GM12801 (cell line): Measurements from ENCODE around the gene C1QTNF12.

Experiments
- TF ChIP-seq, protein P1 (sequence below): IDR thresholded peaks from one replicate; pipeline ENCODE4 v1.5.1; 2011; ENCODE audit warnings: control low read depth; ENCODE audit not compliant: insufficient read length; ENCODE audit errors: extremely low read depth

Gene C1QTNF12

DNA sequence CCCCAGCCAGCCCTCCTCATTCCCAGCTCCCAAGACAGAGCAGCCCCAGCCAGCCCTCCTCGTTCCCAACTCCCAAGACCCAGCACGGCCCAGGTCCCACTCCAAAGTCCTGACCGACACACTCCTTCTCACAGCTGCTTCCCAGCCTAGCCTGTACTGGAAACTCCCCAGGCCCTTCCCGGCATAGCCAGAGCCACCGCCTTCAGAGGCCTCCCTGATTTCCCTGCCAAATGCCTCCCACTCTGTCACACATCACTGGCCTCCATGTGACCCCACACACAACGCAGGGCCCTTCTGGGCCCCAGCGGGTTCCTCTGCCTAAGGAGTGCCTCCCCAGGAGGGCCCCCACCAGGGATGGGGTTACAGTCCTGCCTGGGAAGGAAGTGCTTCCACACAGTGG lies 24.3 kb upstream of the C1QTNF12 start:
- TF ChIP-seq, protein P1, sequence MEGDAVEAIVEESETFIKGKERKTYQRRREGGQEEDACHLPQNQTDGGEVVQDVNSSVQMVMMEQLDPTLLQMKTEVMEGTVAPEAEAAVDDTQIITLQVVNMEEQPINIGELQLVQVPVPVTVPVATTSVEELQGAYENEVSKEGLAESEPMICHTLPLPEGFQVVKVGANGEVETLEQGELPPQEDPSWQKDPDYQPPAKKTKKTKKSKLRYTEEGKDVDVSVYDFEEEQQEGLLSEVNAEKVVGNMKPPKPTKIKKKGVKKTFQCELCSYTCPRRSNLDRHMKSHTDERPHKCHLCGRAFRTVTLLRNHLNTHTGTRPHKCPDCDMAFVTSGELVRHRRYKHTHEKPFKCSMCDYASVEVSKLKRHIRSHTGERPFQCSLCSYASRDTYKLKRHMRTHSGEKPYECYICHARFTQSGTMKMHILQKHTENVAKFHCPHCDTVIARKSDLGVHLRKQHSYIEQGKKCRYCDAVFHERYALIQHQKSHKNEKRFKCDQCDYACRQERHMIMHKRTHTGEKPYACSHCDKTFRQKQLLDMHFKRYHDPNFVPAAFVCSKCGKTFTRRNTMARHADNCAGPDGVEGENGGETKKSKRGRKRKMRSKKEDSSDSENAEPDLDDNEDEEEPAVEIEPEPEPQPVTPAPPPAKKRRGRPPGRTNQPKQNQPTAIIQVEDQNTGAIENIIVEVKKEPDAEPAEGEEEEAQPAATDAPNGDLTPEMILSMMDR: no peak

DNA sequence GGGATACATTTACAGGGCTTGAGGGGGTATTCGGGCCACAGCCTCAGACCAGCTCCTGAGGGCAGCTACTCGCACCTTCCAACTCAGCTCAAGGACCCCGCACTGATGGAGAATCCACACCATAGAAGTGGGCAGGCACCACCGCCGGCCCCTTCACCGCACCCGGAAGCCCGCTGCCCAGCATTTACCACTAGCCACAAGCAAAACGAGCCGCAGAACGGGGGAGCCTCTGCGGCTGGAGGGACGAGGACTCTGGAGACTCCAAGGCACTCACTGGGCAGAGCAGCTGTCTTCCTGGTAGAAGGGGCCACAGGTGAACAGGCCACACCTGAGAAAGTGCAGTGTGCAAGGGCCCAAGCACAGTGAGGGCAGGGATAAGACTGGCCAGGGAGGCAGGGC lies 21.8 kb upstream of the C1QTNF12 start:
- TF ChIP-seq, protein P1: no peak

DNA sequence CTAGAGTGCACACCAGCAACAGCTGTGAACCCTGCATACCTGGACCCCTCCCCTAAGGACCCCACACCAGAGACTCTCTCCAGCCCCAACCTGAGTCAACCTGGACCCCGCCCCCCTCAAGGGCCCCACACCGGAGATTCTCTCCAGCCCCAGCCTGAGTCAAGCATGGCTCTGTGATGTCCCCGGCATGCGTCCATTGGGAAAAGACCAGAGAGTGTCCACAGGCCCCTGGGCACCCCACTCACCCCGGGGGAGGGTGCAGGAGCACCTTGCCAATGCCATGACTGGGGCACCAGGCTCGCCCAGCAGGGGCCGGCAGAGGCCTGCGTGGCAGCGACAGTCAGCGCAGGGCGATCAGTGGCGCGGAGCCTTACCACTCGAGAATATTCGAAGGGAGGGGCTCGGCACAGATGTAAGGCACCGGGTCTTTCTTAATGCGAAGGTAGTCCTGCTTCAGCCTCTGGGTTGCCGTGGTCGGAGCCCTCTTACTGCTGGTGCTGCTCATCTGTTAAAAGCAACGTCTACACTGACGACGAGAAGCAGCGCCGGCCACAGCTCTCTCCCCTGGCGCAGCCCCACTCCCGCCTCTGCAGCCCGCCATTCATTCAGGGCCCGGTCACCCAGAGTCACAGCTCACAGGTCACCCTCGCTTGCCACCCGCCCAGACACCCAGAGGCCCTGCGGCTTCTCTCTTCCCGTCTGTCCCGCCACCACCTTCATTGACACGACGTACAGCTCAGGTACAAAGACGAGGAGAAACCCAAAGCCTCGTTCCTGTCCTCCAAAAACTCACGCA lies 21.2 kb upstream of the C1QTNF12 start:
- TF ChIP-seq, protein P1: no peak

DNA sequence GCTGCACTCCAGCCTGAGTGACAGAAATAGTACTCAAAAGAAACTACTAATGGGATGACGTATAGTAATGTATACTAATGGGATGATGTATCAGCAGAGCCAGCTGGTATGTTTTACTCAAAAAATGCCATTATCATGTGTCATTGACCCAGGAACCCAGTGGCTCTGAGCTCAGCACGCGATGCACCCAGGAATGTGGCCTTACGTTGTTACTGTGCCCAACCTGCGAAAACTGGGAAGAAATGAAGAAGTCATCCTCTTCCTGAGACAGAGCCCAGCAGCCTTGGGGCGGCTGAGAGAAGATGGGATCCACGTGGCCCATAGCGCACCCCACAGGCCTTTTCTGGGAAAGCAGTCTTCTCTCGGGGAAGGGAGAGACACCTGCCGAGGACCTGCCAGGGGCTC lies 18.3 kb upstream of the C1QTNF12 start:
- TF ChIP-seq, protein P1: no peak

DNA sequence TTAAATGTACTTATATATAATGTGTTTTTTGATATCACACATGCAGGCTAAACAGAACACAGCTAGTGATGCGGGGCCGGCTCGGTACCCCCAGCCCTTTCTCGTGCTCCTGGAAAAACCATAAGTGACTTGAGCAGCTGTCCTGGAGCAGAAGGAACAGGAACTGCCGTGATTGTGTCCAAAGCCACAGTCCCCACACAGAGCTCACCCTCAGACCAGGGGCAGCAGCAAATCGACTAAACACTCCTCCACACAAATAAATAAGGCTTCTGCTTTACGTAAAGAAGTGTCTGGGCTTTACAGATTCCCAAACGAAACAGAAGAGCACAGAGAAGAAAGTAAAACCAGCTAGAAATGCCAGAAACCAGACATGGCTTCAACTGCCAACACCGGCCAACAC lies 17.5 kb upstream of the C1QTNF12 start:
- TF ChIP-seq, protein P1: no peak

DNA sequence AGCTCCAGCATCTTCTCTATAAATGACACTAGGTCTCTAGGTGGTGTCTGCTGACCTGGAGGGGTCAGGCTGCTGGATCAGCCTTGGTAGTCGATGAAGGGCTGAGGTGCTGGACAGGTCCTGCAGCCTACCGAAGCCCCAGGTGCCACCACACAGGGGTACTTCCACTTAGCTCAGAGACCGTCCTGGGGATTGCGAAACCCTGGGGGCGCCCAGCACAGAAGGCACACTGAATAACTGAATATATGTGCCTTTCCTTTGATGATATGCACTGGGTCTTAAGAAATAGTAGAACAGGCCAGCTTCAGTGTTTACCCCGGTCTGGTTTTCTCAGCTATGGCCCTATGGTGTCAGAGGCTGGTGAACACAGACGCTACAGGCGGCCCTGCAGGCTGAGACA lies 16.2 kb upstream of the C1QTNF12 start:
- TF ChIP-seq, protein P1: no peak

DNA sequence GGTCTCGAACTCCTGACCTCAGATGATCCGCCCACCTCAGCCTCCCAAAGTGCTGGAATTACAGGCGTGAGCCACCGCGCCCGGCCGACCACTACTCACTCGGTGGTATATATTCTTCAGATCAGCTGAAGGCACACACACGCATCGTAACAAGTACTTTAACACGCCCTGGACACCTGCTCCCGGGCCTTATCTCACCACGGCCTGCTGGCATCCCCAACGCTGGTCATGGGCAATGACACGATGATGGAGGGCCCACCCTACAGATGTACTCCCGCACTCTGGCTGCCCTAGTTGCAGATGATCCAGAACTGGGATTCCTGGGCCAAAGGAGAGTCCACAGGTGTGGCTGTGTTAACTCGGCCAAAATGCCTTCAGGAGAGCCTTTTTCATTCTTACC lies 15.5 kb upstream of the C1QTNF12 start:
- TF ChIP-seq, protein P1: no peak
